AG04450 (cell line): ENCODE data around the gene GRIN1. TPM values are rescaled to one million over a fixed set of nuclear protein-coding genes. Genes with fewer than 3 reads are reported as not detected.

Experiments
- CTCF ChIA-PET: fragments of 300-600, 350-600 bp; formaldehyde crosslinking; extraction: SDS; loops from one replicate; lab custom pipeline; 2022; ENCODE audit warnings: antibody characterized with exemption, inconsistent platforms; lab: Charles Lee
- POLR2A ChIA-PET: fragments of 350-600 bp; formaldehyde crosslinking; extraction: SDS; loops from one replicate; lab custom pipeline; 2021; ENCODE audit warnings: antibody characterized with exemption, inconsistent platforms; lab: Yijun Ruan, JAX
- DNase-seq: peaks from one replicate; pipeline ENCODE4 v3.0.0-alpha.2; 2011; ENCODE audit warnings: low read depth, low spot score
- H3K27ac ChIP-seq: one replicate; pipeline ENCODE4 v1.5.1; 2012; ENCODE audit warnings: low read depth, low read length, control low read depth
- H3K27me3 ChIP-seq: one replicate; pipeline ENCODE4 v1.6.0; 2012; ENCODE audit warnings: low read length; ENCODE audit not compliant: control insufficient read depth, insufficient read depth
- H3K4me3 ChIP-seq: 2 replicates; pipeline ENCODE4 v1.5.1; 2011; ENCODE audit warnings: mild to moderate bottlenecking, low read depth, low read length, control low read depth
- H3K9me3 ChIP-seq: 2 replicates; pipeline ENCODE4 v1.5.1; 2012; ENCODE audit warnings: low read length; ENCODE audit not compliant: control insufficient read depth, insufficient read depth
- polyA plus RNA-seq: library from polyadenylated mRNA; depleted of rRNA; stranded (reverse); fragments of >200 nt; gene quantifications from 2 replicates; pipeline ENCODE4 v1.2.3, GENCODE V29; 2011
- TF ChIP-seq, protein P1 (sequence below): IDR thresholded peaks from 2 replicates; pipeline ENCODE4 v1.5.1; 2011; ENCODE audit warnings: low read depth, low read length, control low read depth, inconsistent platforms

GRIN1 gene
- polyA plus RNA-seq, 1 experiment: not detected

- CTCF ChIA-PET: interaction anchor here (0.7 to 0.9 kb wide), 2 partner anchors 12 to 108 kb away, joined by 4 to 6 read pairs; no protein-coding TSS in a partner anchor
- POLR2A ChIA-PET: interaction anchor here (0.8 kb wide), 1 partner anchor 73 kb away, joined by 4 read pairs; no protein-coding TSS in a partner anchor
- Histone ChIP-seq H3K9me3 (peaks cover 6% of the 10 kb centered on the region; the same call in 1 of the 2 replicates), H3K4me3 (peak overlapping the region; percentile 77), H3K27me3 (no peaks in the 10 kb centered on the region), H3K27ac (no peak overlapping the region)
- DNase-seq: no peak
- TF ChIP-seq, protein P1, sequence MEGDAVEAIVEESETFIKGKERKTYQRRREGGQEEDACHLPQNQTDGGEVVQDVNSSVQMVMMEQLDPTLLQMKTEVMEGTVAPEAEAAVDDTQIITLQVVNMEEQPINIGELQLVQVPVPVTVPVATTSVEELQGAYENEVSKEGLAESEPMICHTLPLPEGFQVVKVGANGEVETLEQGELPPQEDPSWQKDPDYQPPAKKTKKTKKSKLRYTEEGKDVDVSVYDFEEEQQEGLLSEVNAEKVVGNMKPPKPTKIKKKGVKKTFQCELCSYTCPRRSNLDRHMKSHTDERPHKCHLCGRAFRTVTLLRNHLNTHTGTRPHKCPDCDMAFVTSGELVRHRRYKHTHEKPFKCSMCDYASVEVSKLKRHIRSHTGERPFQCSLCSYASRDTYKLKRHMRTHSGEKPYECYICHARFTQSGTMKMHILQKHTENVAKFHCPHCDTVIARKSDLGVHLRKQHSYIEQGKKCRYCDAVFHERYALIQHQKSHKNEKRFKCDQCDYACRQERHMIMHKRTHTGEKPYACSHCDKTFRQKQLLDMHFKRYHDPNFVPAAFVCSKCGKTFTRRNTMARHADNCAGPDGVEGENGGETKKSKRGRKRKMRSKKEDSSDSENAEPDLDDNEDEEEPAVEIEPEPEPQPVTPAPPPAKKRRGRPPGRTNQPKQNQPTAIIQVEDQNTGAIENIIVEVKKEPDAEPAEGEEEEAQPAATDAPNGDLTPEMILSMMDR: no peak
Measured at GRCh38 chr9:137128158-137128861, 10.6 kb upstream of the GRIN1 start.

DNA sequence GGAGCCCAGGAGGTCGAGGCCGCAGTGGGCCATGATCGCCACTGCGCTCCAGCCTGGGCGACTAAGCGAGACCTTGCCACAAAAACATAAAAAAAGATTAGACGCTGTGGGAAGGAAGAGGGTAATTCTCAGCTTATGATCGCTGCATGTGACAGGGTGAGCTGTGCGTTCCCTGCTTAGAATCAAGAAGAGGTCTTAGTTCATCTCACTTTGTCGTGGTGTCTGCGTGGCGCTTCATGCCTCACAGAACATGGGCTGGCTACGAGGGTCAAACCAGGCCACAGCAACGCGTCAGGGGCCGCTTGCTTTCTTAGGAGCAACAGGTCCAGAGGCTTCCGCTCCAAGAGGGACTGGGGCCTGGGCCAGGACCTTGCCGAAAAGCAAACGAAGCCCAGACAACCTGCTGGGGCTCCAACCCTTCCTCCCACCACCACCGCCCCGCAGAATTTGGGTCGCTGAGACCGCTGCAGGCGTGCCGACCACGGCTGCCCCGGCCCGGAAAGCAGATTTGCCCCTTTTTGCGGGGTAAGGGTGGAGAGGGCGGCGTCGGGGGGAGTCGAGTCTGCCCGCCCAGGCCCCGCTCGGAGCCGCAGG lies 10.0 kb upstream of the GRIN1 start:
- H3K9me3 ChIP-seq: peaks cover 6% of the 10 kb centered on the region; the same call in 1 of the 2 replicates
- peak overlapping the region; percentile 31 for H3K27ac ChIP-seq
- CTCF ChIA-PET: interaction anchor here (0.6 to 0.9 kb wide), 3 partner anchors 10 to 108 kb away, joined by 3 to 11 read pairs (median 4); partner anchors contain the start of genes GRIN1 and RNF224
- POLR2A ChIA-PET: interaction anchor here (0.9 to 2.6 kb wide), 9 partner anchors 12 to 400 kb away, joined by 3 to 28 read pairs (median 7); partner anchors contain the start of genes SSNA1, TPRN and TUBB4B
- no peak for DNase-seq
- peak overlapping the region; percentile 77 for H3K4me3 ChIP-seq
- H3K27me3 ChIP-seq: no peaks in the 10 kb centered on the region
- TF ChIP-seq, protein P1: no peak

DNA sequence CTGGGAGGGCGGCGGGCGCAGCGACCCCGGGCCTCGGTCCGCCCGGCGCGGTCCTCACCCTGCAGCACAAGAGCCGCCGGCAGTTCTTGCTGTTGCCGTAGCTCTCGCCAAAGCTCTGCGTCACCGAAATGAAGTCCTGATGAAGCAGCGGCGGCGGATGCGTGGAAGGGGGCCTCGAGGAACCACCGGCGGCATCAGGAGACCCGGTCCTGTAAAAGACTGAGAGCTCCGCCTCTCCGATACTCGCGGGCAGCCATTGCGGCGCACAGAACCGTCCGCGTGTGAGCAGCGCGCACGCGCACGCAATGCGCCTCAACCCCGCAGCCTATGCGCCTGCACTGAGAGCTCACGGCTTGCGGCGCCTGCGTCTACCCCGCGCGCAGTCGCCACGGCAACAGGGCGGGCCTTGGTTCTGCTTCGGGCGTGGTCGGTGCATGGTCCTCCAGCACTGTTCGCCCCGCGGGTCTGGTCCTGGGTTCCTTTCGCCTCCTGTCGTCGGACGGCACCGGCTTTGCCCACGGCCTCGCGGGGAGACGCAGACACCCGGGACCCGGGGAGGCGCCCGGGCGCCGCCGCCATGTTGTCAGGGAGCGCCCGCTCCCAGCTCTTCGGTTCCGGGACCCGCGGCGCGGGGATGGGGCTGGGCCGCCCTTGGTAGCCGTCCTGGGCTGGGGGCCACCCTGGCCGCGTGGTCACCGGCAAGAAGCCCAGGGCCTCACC lies 9.3 kb upstream of the GRIN1 start:
- CTCF ChIA-PET: interaction anchor here (0.6 to 0.8 kb wide), 2 partner anchors 9 to 98 kb away, joined by 3 to 11 read pairs; partner anchors contain the start of genes GRIN1 and RNF224
- Histone ChIP-seq H3K4me3 (peak overlapping the region; percentile 77), H3K27ac (peak overlapping the region; percentile 31), H3K27me3 (no peaks in the 10 kb centered on the region), H3K9me3 (peaks cover 6% of the 10 kb centered on the region; the same call in 1 of the 2 replicates)
- POLR2A ChIA-PET: interaction anchor here (0.6 to 2.6 kb wide), 13 partner anchors 10 to 401 kb away, joined by 3 to 28 read pairs (median 4); partner anchors contain the start of genes GRIN1, MAN1B1, SSNA1 and TPRN
- DNase-seq: peak; percentile 75
- TF ChIP-seq, protein P1: no peak

GRCh38 chr9:137130176-137130755 lies 8.7 kb upstream of the GRIN1 start:
- ChIA-PET POLR2A (interaction anchor here (0.6 to 2.6 kb wide), 13 partner anchors 9 to 402 kb away, joined by 3 to 28 read pairs (median 4); partner anchors contain the start of genes GRIN1, MAN1B1, SSNA1 and TPRN), CTCF (no interaction called here)
- H3K27me3 ChIP-seq: no peaks in the 10 kb centered on the region
- H3K27ac ChIP-seq: no peak overlapping the region
- DNase-seq: no peak
- H3K9me3 ChIP-seq: peaks cover 6% of the 10 kb centered on the region; the same call in 1 of the 2 replicates
- peak overlapping the region; percentile 77 for H3K4me3 ChIP-seq
- TF ChIP-seq, protein P1: no peak
